Activated CD8-positive, alpha-beta T cell treated with anti-CD3 and anti-CD28 coated beads for 36 hours (primary cell): ENCODE measurements around the gene PDC. TPM values are rescaled to one million over a fixed set of nuclear protein-coding genes. Genes with fewer than 3 reads are reported as not detected.
A peak's percentile ranks its signal among the peaks of the same experiment; 100 is the strongest.

Experiments used
- ATAC-seq: fragments of 200-7000 bp; cut with Tn5 transposase; one replicate; pipeline ENCODE4 v1.10.0; 2021; ENCODE audit warnings: mild to moderate bottlenecking, moderate library complexity
- CTCF ChIA-PET: fragments of 350-600 bp; sonication (Branson Sonifier 250); formaldehyde crosslinking; loops from one replicate; lab custom pipeline; 2021; ENCODE audit warnings: antibody characterized with exemption; lab: Charles Lee
- POLR2A ChIA-PET: fragments of 350-600 bp; sonication (Branson Sonifier 250); formaldehyde crosslinking; loops from one replicate; lab custom pipeline; 2021; ENCODE audit warnings: antibody characterized with exemption; lab: Charles Lee
- DNase-seq: peaks from one replicate; pipeline ENCODE4 v3.0.0-alpha.2; 2020
- H3K27ac Mint-ChIP-seq: one replicate; pipeline ENCODE4 v1.8.0; 2021; ENCODE audit warnings: mild to moderate bottlenecking, mixed read lengths
- H3K27me3 Mint-ChIP-seq: one replicate; pipeline ENCODE4 v1.8.0; 2021; ENCODE audit warnings: mixed read lengths
- H3K36me3 Mint-ChIP-seq: one replicate; pipeline ENCODE4 v1.8.0; 2021; ENCODE audit warnings: low read depth, mixed read lengths
- H3K4me1 Mint-ChIP-seq: one replicate; pipeline ENCODE4 v1.8.0; 2021; ENCODE audit warnings: low read depth, mixed read lengths
- H3K4me3 Mint-ChIP-seq: one replicate; pipeline ENCODE4 v1.8.0; 2021; ENCODE audit warnings: mild to moderate bottlenecking, moderate library complexity, mixed read lengths
- H3K9me3 Mint-ChIP-seq: one replicate; pipeline ENCODE4 v1.8.0; 2021; ENCODE audit warnings: mixed read lengths
- intact Hi-C: fragments of 100-400 bp; cut with micrococcal nuclease; formaldehyde crosslinking; loops from one replicate; pipeline ENCODE4 v1.10.0; 2022
- total RNA-seq, 2 experiments: library from RNA; stranded (reverse); gene quantifications; one replicate each; pipeline ENCODE4 v1.2.3, GENCODE V29; 2021
- TF ChIP-seq, protein P1 (sequence below): fragments of 200-600 bp; IDR thresholded peaks from one replicate; pipeline ENCODE4 v1.8.0; 2022; ENCODE audit warnings: antibody characterized with exemption, mild to moderate bottlenecking

Gene PDC
- total RNA-seq, 2 experiments from 2014 or later: not detected

DNA sequence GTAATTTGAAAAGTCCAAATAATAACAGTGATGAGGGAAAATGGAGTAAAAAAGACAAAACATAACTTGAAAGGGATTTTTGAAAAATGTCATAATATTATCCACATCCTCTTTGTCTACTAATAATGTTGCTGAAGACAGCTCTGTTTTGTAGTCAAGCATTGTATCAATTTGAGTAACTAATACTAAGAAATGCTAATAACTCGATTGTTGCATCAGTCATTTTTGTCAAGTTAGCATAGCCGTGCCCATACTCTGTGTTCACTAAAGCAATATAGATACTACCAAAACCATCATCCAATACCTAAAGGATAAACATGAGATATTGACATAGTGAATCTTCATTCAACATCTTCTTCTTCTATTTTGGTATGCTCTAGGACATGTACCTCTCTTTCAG is 17.3 kb downstream of the PDC start:
- no peak for ATAC-seq
- intact Hi-C loops: no loop called here

DNA sequence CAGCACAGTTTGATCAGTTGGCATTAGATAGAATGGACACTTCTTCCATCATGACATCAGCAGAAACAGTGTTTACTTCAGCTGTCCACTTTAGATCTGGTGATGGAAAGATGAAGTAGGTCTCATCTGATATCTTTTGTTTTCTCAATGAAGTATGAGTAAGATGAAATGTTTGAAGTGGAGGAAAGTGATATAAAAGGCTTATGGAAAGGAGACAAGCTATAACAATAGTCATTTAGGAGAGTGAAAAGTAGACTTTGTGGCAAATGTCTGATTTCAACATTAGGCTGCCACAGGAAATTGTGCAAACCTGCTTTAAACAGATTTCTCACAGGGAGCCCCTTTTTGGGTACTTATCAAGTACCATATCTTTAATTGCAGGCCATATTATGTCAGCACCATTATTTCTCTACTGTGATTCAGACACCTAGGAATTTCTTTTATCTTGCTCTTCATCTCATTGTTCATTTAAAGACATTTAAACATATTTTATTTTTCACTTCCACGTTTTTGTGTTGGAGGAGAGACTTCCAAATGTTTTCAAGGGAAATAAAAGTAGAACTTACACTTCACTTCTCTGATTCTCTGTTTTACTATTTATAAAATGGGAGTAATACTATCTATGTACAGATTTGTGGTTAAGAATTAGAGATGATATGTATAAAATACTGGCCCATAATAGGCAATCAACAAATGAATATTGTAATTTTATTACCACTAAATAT is 18.1 kb downstream of the PDC start:
- ChIA-PET CTCF (interaction anchor here (1.3 to 1.6 kb wide), 2 partner anchors 40 to 68 kb away, joined by 3 to 4 read pairs; partner anchors contain the start of gene TPR), POLR2A (no interaction called here)
- peaks cover 11% of the 10 kb centered on the region for H3K4me1 Mint-ChIP-seq
- H3K27me3 Mint-ChIP-seq: no peaks in the 10 kb centered on the region
- H3K9me3 Mint-ChIP-seq: no peaks in the 10 kb centered on the region
- intact Hi-C loops: no loop called here
- H3K27ac Mint-ChIP-seq: no peak overlapping the region
- H3K36me3 Mint-ChIP-seq: no peaks in the 10 kb centered on the region
- no peak overlapping the region for H3K4me3 Mint-ChIP-seq
- no peak for DNase-seq
- peak; percentile 45 for ATAC-seq
- TF ChIP-seq, protein P1, sequence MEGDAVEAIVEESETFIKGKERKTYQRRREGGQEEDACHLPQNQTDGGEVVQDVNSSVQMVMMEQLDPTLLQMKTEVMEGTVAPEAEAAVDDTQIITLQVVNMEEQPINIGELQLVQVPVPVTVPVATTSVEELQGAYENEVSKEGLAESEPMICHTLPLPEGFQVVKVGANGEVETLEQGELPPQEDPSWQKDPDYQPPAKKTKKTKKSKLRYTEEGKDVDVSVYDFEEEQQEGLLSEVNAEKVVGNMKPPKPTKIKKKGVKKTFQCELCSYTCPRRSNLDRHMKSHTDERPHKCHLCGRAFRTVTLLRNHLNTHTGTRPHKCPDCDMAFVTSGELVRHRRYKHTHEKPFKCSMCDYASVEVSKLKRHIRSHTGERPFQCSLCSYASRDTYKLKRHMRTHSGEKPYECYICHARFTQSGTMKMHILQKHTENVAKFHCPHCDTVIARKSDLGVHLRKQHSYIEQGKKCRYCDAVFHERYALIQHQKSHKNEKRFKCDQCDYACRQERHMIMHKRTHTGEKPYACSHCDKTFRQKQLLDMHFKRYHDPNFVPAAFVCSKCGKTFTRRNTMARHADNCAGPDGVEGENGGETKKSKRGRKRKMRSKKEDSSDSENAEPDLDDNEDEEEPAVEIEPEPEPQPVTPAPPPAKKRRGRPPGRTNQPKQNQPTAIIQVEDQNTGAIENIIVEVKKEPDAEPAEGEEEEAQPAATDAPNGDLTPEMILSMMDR: no peak

More for the DNA sequence above, 17.3 kb downstream of the PDC start:
- H3K9me3 Mint-ChIP-seq: no peaks in the 10 kb centered on the region
- H3K4me3 Mint-ChIP-seq: no peak overlapping the region
- ChIA-PET POLR2A (no interaction called here), CTCF (interaction anchor here (1.6 kb wide), 1 partner anchor 39 kb away, joined by 4 read pairs; no protein-coding TSS in a partner anchor)
- peaks cover 11% of the 10 kb centered on the region for H3K4me1 Mint-ChIP-seq
- no peak overlapping the region for H3K27ac Mint-ChIP-seq
- DNase-seq: no peak
- no peaks in the 10 kb centered on the region for H3K27me3 Mint-ChIP-seq
- no peaks in the 10 kb centered on the region for H3K36me3 Mint-ChIP-seq
- TF ChIP-seq, protein P1: no peak

DNA sequence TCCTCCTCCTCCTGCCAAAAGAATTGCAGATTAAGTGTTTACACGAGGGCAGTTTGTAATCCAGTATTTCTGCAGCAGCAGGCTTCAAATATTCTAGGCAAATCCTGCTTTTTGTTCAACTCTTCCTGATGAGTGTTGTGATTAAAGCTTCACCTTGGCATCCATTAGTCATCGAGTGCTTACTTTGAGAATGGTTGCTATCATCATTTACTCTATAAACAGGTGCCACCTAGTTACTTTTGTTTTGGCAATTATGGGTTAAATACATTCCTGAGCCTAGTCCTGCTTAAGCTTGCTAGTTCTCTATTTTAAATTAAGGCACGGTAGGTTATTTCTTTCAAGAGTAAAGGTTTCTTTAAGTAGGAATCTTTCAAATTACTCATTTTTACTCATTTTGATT is 20.3 kb downstream of the PDC start:
- DNase-seq (no peak), ATAC-seq (no peak)
- no peak overlapping the region for H3K27ac Mint-ChIP-seq
- CTCF ChIA-PET: no interaction called here
- no peaks in the 10 kb centered on the region for H3K36me3 Mint-ChIP-seq
- H3K9me3 Mint-ChIP-seq: no peaks in the 10 kb centered on the region
- H3K4me3 Mint-ChIP-seq: no peak overlapping the region
- intact Hi-C loops: no loop called here
- POLR2A ChIA-PET: no interaction called here
- peaks cover 11% of the 10 kb centered on the region for H3K4me1 Mint-ChIP-seq
- H3K27me3 Mint-ChIP-seq: no peaks in the 10 kb centered on the region
- TF ChIP-seq, protein P1: no peak

DNA sequence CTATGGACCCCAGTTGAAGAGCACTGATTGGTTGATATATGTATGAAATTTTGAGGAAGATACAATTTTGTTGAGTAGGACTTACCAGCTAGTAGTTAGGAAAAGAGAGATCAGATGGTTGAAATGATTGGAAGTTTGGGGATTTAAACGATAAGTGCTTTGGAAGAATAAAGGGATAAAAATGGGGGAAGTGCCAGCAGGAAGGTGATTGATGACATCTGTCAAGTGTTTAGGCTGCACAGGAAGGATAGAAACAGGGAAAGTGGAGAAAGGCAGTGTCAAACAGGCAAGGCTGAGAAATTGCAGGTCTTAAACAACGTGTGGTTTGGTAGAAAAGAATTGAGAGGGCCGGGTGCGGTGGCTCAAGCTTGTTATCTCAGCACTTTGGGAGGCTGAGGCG is 22.3 kb downstream of the PDC start:
- ChIA-PET CTCF (interaction anchor here (0.6 kb wide), 1 partner anchor 37 kb away, joined by 3 read pairs; no protein-coding TSS in a partner anchor), POLR2A (no interaction called here)
- TF ChIP-seq, protein P1: no peak
- DNase-seq (no peak), ATAC-seq (no peak)
- Mint-ChIP-seq H3K9me3 (no peaks in the 10 kb centered on the region), H3K36me3 (no peaks in the 10 kb centered on the region), H3K27ac (no peak overlapping the region), H3K27me3 (no peaks in the 10 kb centered on the region), H3K4me1 (peaks cover 11% of the 10 kb centered on the region), H3K4me3 (no peak overlapping the region)
- intact Hi-C loops: no loop called here

DNA sequence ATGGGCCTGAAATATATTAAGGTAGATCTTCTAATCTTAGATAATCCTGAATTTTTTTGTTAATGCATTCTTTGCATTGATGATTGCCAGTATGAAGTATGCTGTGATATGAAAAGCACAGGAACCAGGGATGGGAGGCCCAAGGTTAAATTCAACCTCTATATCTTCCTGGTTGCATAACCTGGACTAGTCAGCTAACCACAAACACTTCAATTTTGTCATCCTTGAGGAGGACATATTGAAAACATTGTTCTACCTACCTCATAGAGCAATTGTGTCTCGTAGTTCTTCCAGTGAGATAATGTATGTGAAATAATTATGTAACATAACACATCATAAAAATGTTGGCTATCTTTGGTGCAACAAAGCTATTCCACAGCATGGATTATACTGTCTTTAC is 25.6 kb downstream of the PDC start:
- Mint-ChIP-seq H3K4me3 (no peak overlapping the region), H3K4me1 (no peaks in the 10 kb centered on the region), H3K36me3 (no peaks in the 10 kb centered on the region), H3K27ac (no peak overlapping the region), H3K9me3 (no peaks in the 10 kb centered on the region), H3K27me3 (no peaks in the 10 kb centered on the region)
- no peak for ATAC-seq
- intact Hi-C loops: no loop called here
- POLR2A ChIA-PET: no interaction called here
- no peak for DNase-seq
- CTCF ChIA-PET: interaction anchor here (0.6 kb wide), 1 partner anchor 13 kb away, joined by 3 read pairs; no protein-coding TSS in a partner anchor
- TF ChIP-seq, protein P1: no peak
